ENCODE measurements around the gene DNASE1L1. TPM values are rescaled to one million over a fixed set of nuclear protein-coding genes. Genes with fewer than 3 reads are reported as not detected.

The DNASE1L1 gene
- total RNA-seq, 4 donors from 2014 or later, result 40.7 to 92.9 (median 61.6) TPM

DNA sequence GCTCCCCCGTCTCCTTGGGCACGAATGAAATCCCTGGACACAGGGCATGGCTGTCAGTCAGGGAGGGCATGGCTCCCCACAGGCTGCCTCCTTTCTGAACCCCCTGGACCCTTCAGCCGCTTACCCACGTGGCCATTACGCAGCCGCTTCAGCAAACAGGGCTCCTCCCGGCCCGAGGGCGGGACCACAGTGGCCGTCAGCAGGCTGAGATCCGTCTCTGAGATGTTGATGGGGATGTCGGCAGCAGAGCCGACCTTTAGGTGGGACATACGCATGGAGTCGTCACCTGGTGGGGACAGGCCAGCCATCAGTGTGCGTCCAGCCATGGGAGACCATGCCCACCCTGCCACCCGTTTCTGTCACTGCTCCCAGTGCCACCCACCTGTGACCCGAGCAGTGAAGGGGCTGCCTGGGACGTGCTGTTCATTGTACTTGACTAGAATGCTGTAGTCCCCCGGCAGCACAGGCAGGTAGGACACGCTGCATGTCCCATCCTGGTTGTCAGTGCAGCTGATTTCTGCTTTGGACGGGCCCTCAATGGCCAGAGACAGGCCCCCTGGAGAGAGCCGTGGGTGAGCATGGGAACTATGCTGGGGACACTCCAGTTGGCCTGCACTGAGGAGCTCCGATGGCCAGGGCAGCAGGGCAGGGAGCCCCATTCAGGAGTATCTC is 55.7 kb downstream of the DNASE1L1 start:
- intact Hi-C loops (cut with DNase I), result no loop called here
- DNase-seq, result no peak
- Histone ChIP-seq H3K4me3 (replicated peaks in 1 of 3) (no peak overlapping the region), H3K36me3 (peaks cover 40 to 59% of the 10 kb centered on the region in 2 donors), H3K27ac (no peak overlapping the region), H3K4me1 (no peaks in the 10 kb centered on the region), H3K27me3 (no peaks in the 10 kb centered on the region), H3K9me3 (no peaks in the 10 kb centered on the region)
- WGBS, 2 donors, result no CpG with 5 or more reads among the region's 24 CpGs
- TF ChIP-seq POLR2A (IDR thresholded peaks at IDR 0.05), result no peak
- TF ChIP-seq, protein P1, sequence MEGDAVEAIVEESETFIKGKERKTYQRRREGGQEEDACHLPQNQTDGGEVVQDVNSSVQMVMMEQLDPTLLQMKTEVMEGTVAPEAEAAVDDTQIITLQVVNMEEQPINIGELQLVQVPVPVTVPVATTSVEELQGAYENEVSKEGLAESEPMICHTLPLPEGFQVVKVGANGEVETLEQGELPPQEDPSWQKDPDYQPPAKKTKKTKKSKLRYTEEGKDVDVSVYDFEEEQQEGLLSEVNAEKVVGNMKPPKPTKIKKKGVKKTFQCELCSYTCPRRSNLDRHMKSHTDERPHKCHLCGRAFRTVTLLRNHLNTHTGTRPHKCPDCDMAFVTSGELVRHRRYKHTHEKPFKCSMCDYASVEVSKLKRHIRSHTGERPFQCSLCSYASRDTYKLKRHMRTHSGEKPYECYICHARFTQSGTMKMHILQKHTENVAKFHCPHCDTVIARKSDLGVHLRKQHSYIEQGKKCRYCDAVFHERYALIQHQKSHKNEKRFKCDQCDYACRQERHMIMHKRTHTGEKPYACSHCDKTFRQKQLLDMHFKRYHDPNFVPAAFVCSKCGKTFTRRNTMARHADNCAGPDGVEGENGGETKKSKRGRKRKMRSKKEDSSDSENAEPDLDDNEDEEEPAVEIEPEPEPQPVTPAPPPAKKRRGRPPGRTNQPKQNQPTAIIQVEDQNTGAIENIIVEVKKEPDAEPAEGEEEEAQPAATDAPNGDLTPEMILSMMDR (IDR thresholded peaks at IDR 0.05), result no peak

DNA sequence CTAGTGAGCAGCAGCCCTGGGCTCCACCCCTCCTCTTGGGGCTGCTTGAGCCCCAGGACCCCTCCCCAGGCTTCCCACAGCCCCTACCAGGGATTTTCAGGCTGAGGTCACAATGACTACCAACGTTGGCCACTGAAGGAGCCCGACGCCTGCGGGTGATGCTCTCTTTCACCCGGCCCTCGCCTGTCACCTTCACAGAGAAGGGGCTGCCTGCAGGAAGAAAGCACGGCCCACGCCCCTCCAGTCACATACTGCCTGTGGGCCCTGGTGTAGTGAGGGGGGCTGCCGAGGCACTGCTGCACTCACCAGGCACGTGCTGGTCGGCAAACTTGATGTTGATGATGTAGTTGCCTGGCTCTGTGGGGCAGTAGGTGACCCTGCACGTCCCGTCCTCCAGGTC is 56.6 kb downstream of the DNASE1L1 start:
- Histone ChIP-seq H3K9me3 (no peaks in the 10 kb centered on the region), H3K27me3 (no peaks in the 10 kb centered on the region), H3K4me1 (no peaks in the 10 kb centered on the region), H3K36me3 (peaks cover 32 to 53% of the 10 kb centered on the region in 2 donors), H3K4me3 (replicated peaks in 1 of 3) (no peak overlapping the region), H3K27ac (no peak overlapping the region)
- TF ChIP-seq POLR2A (IDR thresholded peaks at IDR 0.05), result no peak
- TF ChIP-seq, protein P1 (IDR thresholded peaks at IDR 0.05), result no peak
- intact Hi-C loops (cut with DNase I), result no loop called here
- no peak for DNase-seq
- 100% methylated on average over 2 of the region's 13 CpGs; no CpG with 5 or more reads in 1 of the 2 donors for WGBS, 2 donors

DNA sequence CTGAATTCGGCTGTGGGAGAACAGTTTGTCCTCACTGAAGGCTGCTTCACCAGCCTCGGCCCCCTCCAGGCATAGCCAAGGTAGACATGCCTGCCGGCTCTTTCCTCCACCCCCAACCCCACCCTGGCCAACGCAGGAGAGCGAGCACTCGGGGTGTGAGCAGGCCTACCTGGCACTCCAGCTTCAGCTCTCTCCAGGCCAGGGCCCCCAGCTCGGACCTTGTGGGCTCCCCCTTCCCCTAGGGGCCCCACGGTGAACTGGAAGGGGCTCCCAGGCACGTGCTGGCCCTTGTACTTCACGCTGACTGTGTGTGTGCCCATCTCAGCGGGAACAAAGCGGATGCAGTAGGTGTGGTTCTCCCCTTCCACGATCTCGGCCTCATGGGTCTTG is 57.0 kb downstream of the DNASE1L1 start:
- Histone ChIP-seq H3K27ac (no peak overlapping the region), H3K4me1 (no peaks in the 10 kb centered on the region), H3K4me3 (replicated peaks in 1 of 3) (no peak overlapping the region), H3K9me3 (no peaks in the 10 kb centered on the region), H3K36me3 (peaks cover 28 to 48% of the 10 kb centered on the region in 2 donors), H3K27me3 (no peaks in the 10 kb centered on the region)
- intact Hi-C loops (cut with DNase I), result no loop called here
- no peak for DNase-seq
- TF ChIP-seq POLR2A (IDR thresholded peaks at IDR 0.05), result no peak
- TF ChIP-seq, protein P1 (IDR thresholded peaks at IDR 0.05), result no peak
- 84 to 89% methylated on average over 5 of the region's 14 CpGs for WGBS, 2 donors

Small RNA genes lying within 50 kb of the gene (microRNA-seq; reads per million reads assigned to microRNA genes)
- not detected for gene MIR6858

Small RNA genes lying within 50 kb of the gene (small RNA-seq; reads per million reads assigned to genes)
- not detected for gene MIR6858
- not detected for gene SNORA70

Other genes with a start within 250 kb of the DNASE1L1 start
- gene OPN1MW, start 226.7 kb downstream of the DNASE1L1 start, total RNA-seq, result not detected
- gene OPN1MW2, start 189.5 kb downstream of the DNASE1L1 start, total RNA-seq, result not detected
- gene OPN1MW3, start 151.7 kb downstream of the DNASE1L1 start, total RNA-seq, result not detected
- gene TEX28, start 114.1 kb downstream of the DNASE1L1 start, total RNA-seq, result not detected
- gene TKTL1, start 113.5 kb downstream of the DNASE1L1 start, total RNA-seq, result under 1 TPM in 2 of 4 donors, not detected in 2; 0.54 to 0.89 TPM
- gene FLNA, start 34.6 kb downstream of the DNASE1L1 start, total RNA-seq, result 100 to 1,000 TPM; 143 to 553 (median 291) TPM
- 10 to 100 TPM; 36.5 to 71.6 (median 57.2) TPM for gene EMD, start 30.0 kb downstream of the DNASE1L1 start, total RNA-seq
- gene RPL10, start 10.9 kb downstream of the DNASE1L1 start, total RNA-seq, result 1,000 to 10,000 TPM; 1,199 to 6,548 (median 3,258) TPM
- gene TAFAZZIN, start 2.3 kb upstream of the DNASE1L1 start, total RNA-seq, result 10 to 100 TPM; 41.1 to 75.9 (median 59.0) TPM
- 100 to 1,000 TPM in 1 of 4 donors, 10 to 100 TPM in 3; 69.0 to 172 (median 84.4) TPM for gene ATP6AP1, start 19.4 kb upstream of the DNASE1L1 start, total RNA-seq
- 10 to 100 TPM; 59.7 to 86.2 (median 78.1) TPM for gene GDI1, start 27.9 kb upstream of the DNASE1L1 start, total RNA-seq
- 10 to 100 TPM; 39.9 to 76.3 (median 47.4) TPM for gene FAM50A, start 34.9 kb upstream of the DNASE1L1 start, total RNA-seq
- 10 to 100 TPM in 2 of 4 donors, 1 to 10 TPM in 2; 3.9 to 20.7 (median 14.1) TPM for gene PLXNA3, start 49.0 kb upstream of the DNASE1L1 start, total RNA-seq
- gene LAGE3, start 70.0 kb upstream of the DNASE1L1 start, total RNA-seq, result 10 to 100 TPM; 10.2 to 18.9 (median 12.6) TPM
- gene UBL4A, start 77.4 kb upstream of the DNASE1L1 start, total RNA-seq, result 10 to 100 TPM; 32.9 to 63.4 (median 41.3) TPM
- gene SLC10A3, start 81.4 kb upstream of the DNASE1L1 start, total RNA-seq, result 10 to 100 TPM; 21.9 to 40.6 (median 29.3) TPM
- 10 to 100 TPM; 56.3 to 67.7 (median 65.3) TPM for gene FAM3A, start 107.0 kb upstream of the DNASE1L1 start, total RNA-seq
- 100 to 1,000 TPM in 2 of 4 donors, 10 to 100 TPM in 2; 47.2 to 288 (median 158) TPM for gene G6PD, start 137.6 kb upstream of the DNASE1L1 start, total RNA-seq
- 10 to 100 TPM; 14.4 to 24.3 (median 16.8) TPM for gene IKBKG, start 138.4 kb upstream of the DNASE1L1 start, total RNA-seq
- not detected for gene CTAG1A, start 175.9 kb upstream of the DNASE1L1 start, total RNA-seq
- gene CTAG1B, start 210.0 kb upstream of the DNASE1L1 start, total RNA-seq, result not detected
- not detected for gene CTAG2, start 244.3 kb upstream of the DNASE1L1 start, total RNA-seq

All from thyroid gland (tissue), 4 donors.